GM20000 (cell line): ENCODE results near the gene SNPH.
"Not testable (repeated sequence)": the region's sequence is repeated elsewhere in the genome, so short reads cannot be mapped to it uniquely, and the experiment has no call there.

Source experiments
- DNase-seq: peaks from one replicate; pipeline ENCODE4 v3.0.0; 2012; ENCODE audit warnings: low spot score
- TF ChIP-seq, protein P1 (sequence below): IDR thresholded peaks from 2 replicates; pipeline ENCODE4 v1.5.1; 2012; ENCODE audit warnings: mild to moderate bottlenecking, control low read depth; ENCODE audit errors: extremely low read depth, missing control alignments

SNPH gene

DNA sequence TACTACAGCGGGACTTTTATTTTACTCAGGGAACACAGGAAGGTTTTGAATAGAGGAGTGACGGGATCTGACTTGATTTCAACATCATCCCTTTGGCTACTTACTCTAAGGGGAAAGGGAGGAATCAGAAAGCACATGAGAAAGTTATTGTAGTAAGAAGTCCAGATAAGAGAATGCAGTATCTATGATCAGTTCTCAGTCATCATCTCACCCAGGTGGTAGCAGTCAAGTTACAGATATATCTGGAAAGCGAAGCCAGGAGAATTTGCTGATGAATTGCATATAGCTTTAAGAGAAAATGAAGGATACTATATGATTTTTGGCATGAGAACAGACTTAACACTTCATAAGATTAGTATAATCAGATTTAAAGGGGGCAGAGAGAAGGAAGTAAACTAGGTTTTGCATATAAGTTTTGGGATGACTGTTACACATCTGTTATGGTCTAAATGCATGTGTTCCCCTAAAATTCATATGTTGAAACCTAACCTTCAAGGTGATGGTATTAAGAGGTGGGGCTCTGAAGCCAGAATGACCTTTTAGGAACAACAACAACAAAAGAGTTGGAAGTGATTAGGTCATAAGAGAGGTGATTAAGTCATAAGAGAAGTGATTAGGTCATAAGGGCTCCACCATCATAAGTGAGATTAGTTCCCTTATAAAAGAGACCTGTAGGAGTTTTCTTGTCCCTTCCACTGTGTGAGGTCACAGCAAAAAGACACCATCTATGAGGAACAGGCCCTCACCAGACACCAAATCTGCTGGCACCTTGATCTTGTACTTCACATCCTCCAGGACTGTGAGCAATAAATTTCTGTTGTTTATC lies 33.6 kb upstream of the SNPH start:
- no peak for DNase-seq
- TF ChIP-seq, protein P1, sequence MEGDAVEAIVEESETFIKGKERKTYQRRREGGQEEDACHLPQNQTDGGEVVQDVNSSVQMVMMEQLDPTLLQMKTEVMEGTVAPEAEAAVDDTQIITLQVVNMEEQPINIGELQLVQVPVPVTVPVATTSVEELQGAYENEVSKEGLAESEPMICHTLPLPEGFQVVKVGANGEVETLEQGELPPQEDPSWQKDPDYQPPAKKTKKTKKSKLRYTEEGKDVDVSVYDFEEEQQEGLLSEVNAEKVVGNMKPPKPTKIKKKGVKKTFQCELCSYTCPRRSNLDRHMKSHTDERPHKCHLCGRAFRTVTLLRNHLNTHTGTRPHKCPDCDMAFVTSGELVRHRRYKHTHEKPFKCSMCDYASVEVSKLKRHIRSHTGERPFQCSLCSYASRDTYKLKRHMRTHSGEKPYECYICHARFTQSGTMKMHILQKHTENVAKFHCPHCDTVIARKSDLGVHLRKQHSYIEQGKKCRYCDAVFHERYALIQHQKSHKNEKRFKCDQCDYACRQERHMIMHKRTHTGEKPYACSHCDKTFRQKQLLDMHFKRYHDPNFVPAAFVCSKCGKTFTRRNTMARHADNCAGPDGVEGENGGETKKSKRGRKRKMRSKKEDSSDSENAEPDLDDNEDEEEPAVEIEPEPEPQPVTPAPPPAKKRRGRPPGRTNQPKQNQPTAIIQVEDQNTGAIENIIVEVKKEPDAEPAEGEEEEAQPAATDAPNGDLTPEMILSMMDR = no peak

DNA sequence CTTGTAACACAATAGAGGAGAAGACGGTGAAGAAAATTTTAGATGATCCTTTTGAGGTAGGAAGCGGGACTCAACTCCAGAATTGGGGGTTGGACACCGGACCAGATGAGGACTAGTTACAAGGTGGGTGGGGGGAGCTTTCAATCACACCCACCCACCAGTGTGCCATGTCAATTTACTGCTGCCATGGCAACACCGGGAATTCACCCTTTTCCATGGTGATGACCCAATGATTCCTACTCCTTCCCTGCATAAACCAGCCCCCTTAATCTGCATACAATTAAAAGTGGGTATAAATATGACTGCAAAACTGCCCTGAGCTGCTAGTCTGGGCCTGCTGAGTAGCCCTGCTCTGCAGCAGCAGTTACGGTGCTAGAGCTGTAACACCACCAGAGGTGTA lies 25.5 kb upstream of the SNPH start:
- TF ChIP-seq, protein P1 = no peak
- no peak for DNase-seq

DNA sequence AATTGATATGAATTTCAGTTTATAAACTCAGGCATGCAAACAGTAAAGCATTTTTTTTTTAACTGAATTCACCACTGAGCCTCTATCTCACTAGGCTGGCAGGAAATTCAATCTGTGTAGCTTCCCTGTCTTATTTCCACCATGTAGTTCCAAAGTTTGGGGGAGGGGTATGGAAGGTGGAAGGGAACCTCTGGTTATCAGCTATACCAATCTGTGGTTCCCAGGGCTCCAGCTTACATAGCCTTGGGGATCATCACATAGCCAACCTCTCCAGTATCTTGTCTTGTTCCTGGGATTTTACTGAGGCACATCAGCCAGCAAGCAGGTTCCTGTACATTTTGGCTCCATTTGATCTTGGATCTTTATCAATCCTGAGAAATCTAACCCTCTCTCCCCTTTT lies 24.6 kb upstream of the SNPH start:
- DNase-seq = no peak
- TF ChIP-seq, protein P1 = no peak

DNA sequence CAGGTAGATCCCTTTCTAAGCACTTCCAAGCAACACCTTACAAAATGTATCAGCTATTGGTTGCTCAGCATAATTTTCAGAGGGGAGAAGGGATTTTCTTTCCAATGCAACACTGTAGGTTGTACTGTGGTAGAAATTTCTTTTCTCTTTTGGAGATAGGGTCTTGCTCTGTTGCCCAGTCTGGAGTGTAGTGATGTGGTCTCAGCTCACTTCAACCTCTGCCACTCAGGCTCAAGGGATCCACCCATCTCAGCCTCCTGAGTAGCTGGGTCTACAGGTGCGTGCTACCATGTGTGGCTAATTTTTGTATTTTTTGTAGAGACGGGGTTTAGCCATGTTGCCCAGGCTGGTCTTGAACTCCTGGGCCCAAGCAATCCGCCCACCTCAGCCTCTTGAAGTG lies 24.0 kb upstream of the SNPH start:
- no peak for DNase-seq
- TF ChIP-seq, protein P1 = no peak

DNA sequence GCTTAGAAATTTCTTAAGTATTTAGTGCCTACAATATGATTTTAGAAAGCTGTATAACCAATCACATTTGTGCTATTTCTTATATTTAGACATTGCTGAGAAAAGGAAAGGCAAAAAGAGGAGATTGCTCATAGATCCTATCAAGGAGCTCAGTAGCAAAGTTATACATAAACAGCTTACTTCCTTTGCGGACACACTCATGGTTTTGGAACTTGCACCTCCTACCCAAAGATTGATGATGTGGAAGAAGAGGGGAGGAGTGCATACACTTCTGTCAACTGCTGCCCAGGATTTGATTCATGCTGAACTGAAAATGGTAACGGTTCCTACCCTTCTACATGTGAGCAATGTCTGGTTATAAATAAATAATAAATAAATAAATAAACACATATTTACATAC lies 23.6 kb upstream of the SNPH start:
- TF ChIP-seq, protein P1 = no peak
- no peak for DNase-seq

DNA sequence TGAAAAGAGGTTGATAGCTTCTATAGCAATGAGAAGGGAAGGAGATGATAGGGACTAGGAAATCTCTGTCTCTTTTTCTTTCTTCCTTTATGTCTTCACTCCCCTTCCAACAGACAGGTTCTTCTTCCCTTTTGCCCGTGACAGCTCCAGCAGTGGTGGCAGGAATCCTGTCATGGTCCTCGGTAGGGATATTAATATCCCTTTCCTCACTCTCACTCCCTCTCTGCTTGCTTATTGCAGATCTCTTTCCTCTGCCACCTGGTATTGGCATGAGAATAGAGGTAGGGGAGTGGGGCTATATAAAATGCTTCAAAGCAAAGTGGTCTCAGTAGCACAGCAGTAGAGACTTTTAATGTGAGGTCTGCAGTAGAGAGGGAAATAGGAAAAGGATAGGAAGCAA lies 20.5 kb upstream of the SNPH start:
- TF ChIP-seq, protein P1 = no peak

DNA sequence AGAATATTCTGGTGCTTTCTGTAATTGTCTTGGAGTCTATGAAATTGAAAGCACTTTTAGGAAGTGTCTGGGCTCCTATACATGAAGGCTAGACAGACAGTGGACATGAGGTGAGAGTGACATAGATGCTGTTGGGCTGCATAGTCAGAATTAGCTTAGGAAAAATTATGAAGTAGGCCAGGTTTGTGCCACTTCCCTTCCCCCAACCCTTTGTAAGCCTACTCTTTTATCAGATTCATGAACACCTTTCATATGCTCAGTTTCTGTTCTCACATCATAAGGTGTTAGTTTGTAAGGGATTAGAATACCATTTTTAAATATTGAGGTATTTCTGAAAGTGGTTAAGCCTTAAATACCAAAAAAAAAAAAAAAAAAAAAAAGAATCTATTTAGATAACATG lies 18.4 kb upstream of the SNPH start:
- TF ChIP-seq, protein P1 = no peak
- no peak for DNase-seq

More for the DNA sequence above, 20.5 kb upstream of the SNPH start:
- no peak for DNase-seq

DNA sequence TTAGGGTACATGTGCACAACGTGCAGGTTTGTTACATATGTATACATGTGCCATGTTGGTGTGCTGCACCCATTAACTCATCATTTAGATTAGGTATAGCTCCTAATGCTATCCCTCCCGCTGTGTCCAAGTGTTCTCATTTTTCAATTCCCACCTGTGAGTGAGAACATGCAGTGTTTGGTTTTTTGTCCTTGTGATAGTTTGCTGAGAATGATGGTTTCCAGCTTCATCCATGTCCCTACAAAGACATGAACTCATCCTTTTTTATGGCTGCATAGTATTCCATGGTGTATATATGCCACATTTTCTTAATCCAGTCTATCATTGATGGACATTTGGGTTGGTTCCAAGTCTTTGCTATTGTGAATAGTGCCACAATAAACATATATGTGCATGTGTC lies 15.8 kb upstream of the SNPH start:
- DNase-seq = not testable (repeated sequence)
